A549 treated with Hydrocortisone at 1 μM for 4 hours (cell line): ENCODE data around the gene BLOC1S1. TPM values are rescaled to one million over a fixed set of nuclear protein-coding genes. Genes with fewer than 3 reads are reported as not detected.

Experiments
- total RNA-seq: library from RNA; stranded (reverse); fragments of 200-300 nt; extraction: Qiagen RNA extraction; gene quantifications from 5 replicates; pipeline ENCODE4 v1.2.3, GENCODE V29; 2022

The BLOC1S1 gene
- total RNA-seq, result 101 to 160 TPM (median 145 TPM) in 5 replicates

GRCh38 chr12:55715833-55716581, at the start of gene BLOC1S1:
Gene BLOC1S1 (plus strand): TSS chr12:55716046. CDS start chr12:55716052, 6 bp downstream.

GRCh38 chr12:55707841-55708694, 7.8 kb upstream of the BLOC1S1 start, which contains the start of gene ITGA7:
Gene ITGA7 (minus strand): TSS chr12:55707904. CDS start chr12:55707682, 222 bp downstream.

GRCh38 chr12:55720071-55720564, 4.3 kb downstream of the BLOC1S1 start, which contains the start of gene RDH5:
Gene RDH5 (plus strand): TSS chr12:55720393. CDS start chr12:55721185, 792 bp downstream.

GRCh38 chr12:55728939-55729818, 13.3 kb downstream of the BLOC1S1 start, which contains the start of gene CD63:
Gene CD63 (minus strand): TSS chr12:55729009. CDS start chr12:55728341, 668 bp downstream.

GRCh38 chr12:55742719-55743405, 27.0 kb downstream of the BLOC1S1 start, which contains the start of gene GDF11:
Gene GDF11 (plus strand): TSS chr12:55743122. CDS start chr12:55743317, 195 bp downstream.

Other genes with a start within 250 kb of the BLOC1S1 start
- not detected in 5 replicates for gene OR6C70, start 245.9 kb upstream of the BLOC1S1 start, total RNA-seq
- not detected in 5 replicates for gene OR6C68, start 223.7 kb upstream of the BLOC1S1 start, total RNA-seq
- gene OR6C4, start 166.4 kb upstream of the BLOC1S1 start, total RNA-seq, result not detected in 5 replicates
- not detected in 5 replicates for gene OR2AP1, start 143.6 kb upstream of the BLOC1S1 start, total RNA-seq
- gene OR10P1, start 79.2 kb upstream of the BLOC1S1 start, total RNA-seq, result not detected in 5 replicates
- gene ITGA7, start 8.1 kb upstream of the BLOC1S1 start, total RNA-seq, result 1.3 to 2.2 TPM (median 1.7 TPM) in 5 replicates
- 1.6 to 2.7 TPM (median 2.1 TPM) in 5 replicates for gene RDH5, start 4.3 kb downstream of the BLOC1S1 start, total RNA-seq
- gene CD63, start 13.0 kb downstream of the BLOC1S1 start, total RNA-seq, result 657 to 725 TPM (median 676 TPM) in 5 replicates
- gene GDF11, start 27.1 kb downstream of the BLOC1S1 start, total RNA-seq, result 3.2 to 4.7 TPM (median 3.8 TPM) in 5 replicates
- gene SARNP, start 101.7 kb downstream of the BLOC1S1 start, total RNA-seq, result 94.8 to 121 TPM (median 98.4 TPM) in 5 replicates
- gene ORMDL2, start 102.0 kb downstream of the BLOC1S1 start, total RNA-seq, result 54.8 to 108 TPM (median 99.4 TPM) in 5 replicates
- 17.9 to 30.5 TPM (median 22.2 TPM) in 5 replicates for gene DNAJC14, start 113.5 kb downstream of the BLOC1S1 start, total RNA-seq
- 0.35 to 0.68 TPM (median 0.60 TPM) in 5 replicates for gene MMP19, start 126.9 kb downstream of the BLOC1S1 start, total RNA-seq
- gene PYM1, start 211.8 kb downstream of the BLOC1S1 start, total RNA-seq, result 39.8 to 42.5 TPM (median 41.0 TPM) in 5 replicates
- 19.0 to 23.5 TPM (median 21.9 TPM) in 5 replicates for gene DGKA, start 215.1 kb downstream of the BLOC1S1 start, total RNA-seq
- 0.47 to 1.4 TPM (median 1.0 TPM) in 5 replicates for gene PMEL, start 250.0 kb downstream of the BLOC1S1 start, total RNA-seq